Measurements from ENCODE around the gene DYNC2H1. TPM values are rescaled to one million over a fixed set of nuclear protein-coding genes. Genes with fewer than 3 reads are reported as not detected.

DYNC2H1 gene
- total RNA-seq, 1 donor from 2014 or later, result 18.6 TPM

DNA sequence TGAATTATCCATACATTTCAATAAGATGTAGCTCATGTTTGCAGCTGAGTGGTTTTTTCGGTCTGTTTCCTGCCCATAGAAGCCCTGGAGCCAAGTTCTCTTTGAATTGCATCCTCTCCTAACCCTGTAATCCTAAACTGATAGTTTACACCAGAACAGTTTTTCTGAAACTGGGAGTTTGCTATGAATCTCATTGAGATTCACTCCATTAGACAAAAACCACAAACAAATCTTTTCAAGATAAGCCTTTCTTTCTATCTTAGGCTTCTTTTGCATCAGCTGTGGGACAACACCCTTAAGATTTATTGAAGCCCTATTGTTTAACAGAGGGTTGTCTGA, 324.8 kb downstream of the DYNC2H1 start:
- no peaks in the 10 kb centered on the region for H3K36me3 Mint-ChIP-seq (ENCODE audit: insufficient read depth)
- no peaks in the 10 kb centered on the region for H3K9me3 Mint-ChIP-seq (ENCODE audit: low read depth)
- TF ChIP-seq, protein P1, sequence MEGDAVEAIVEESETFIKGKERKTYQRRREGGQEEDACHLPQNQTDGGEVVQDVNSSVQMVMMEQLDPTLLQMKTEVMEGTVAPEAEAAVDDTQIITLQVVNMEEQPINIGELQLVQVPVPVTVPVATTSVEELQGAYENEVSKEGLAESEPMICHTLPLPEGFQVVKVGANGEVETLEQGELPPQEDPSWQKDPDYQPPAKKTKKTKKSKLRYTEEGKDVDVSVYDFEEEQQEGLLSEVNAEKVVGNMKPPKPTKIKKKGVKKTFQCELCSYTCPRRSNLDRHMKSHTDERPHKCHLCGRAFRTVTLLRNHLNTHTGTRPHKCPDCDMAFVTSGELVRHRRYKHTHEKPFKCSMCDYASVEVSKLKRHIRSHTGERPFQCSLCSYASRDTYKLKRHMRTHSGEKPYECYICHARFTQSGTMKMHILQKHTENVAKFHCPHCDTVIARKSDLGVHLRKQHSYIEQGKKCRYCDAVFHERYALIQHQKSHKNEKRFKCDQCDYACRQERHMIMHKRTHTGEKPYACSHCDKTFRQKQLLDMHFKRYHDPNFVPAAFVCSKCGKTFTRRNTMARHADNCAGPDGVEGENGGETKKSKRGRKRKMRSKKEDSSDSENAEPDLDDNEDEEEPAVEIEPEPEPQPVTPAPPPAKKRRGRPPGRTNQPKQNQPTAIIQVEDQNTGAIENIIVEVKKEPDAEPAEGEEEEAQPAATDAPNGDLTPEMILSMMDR (IDR thresholded peaks at IDR 0.05; ENCODE audit: unreplicated experiment), result no peak
- H3K4me3 Mint-ChIP-seq (ENCODE audit: low read depth), result no peak overlapping the region
- no peak for DNase-seq (ENCODE audit: low spot score, unreplicated experiment)
- no peak overlapping the region for H3K27ac Mint-ChIP-seq
- H3K4me1 Mint-ChIP-seq (ENCODE audit: low read depth), result peaks cover 2% of the 10 kb centered on the region
- no peaks in the 10 kb centered on the region for H3K27me3 Mint-ChIP-seq

DNA sequence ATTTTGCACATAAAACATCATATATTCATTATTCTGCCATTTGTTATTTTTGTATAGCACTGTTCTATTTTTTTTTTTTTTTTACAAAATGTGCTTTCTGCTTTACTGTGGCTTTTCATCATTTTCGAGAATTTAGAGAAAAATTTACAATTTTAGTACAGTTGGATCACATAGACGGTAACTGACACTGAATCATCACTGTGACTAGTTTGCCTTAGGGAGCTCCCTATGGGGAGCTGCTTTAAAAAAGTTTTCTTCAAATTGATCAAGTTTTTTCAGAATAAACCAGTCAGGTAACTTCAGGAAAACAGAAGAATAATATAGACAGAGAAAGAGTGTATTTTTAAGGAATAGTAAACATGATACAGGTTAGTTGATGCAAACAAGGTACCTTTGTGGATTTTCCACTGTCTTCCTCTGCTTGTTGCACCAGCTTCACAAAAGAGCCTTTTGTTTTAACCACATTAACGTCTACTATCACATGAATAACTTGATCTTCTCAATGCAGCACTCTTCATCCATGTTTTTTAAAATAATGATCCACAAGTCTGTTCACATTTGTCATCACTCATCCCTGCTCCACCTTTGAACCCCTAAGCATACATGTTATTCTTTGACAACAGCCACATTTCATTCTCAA, 327.0 kb downstream of the DYNC2H1 start:
- no peak overlapping the region for H3K27ac Mint-ChIP-seq
- H3K27me3 Mint-ChIP-seq, result no peaks in the 10 kb centered on the region
- no peak overlapping the region for H3K4me3 Mint-ChIP-seq (ENCODE audit: low read depth)

DNA sequence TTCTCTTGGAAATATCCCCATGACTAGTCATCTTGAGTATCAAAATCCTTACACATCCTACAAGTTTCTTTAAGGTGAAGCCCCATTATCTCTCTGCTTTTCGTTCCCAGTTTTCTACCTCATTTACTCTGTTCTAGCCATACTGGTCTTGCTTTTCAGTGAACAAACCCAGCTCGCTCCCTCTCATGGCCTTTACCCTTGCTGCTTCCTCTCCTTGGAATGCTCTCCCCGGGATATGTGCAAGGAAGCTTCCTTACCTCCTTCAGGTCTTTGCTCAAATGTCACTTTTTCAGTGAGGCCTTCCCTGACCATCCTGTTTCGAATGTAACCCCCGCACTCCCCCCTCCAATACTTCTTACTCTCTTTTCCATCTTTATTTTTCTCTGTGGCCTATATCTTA, 331.8 kb downstream of the DYNC2H1 start:
- Mint-ChIP-seq H3K27me3 (no peaks in the 10 kb centered on the region), H3K4me1 (ENCODE audit: low read depth) (peaks cover 2% of the 10 kb centered on the region), H3K9me3 (ENCODE audit: low read depth) (no peaks in the 10 kb centered on the region), H3K4me3 (ENCODE audit: low read depth) (no peak overlapping the region), H3K36me3 (ENCODE audit: insufficient read depth) (no peaks in the 10 kb centered on the region), H3K27ac (no peak overlapping the region)
- TF ChIP-seq, protein P1 (IDR thresholded peaks at IDR 0.05; ENCODE audit: unreplicated experiment), result no peak
- no peak for DNase-seq (ENCODE audit: low spot score, unreplicated experiment)

More for the DNA sequence above, 327.0 kb downstream of the DYNC2H1 start:
- TF ChIP-seq, protein P1 (IDR thresholded peaks at IDR 0.05; ENCODE audit: unreplicated experiment), result no peak
- Mint-ChIP-seq H3K9me3 (ENCODE audit: low read depth) (no peaks in the 10 kb centered on the region), H3K4me1 (ENCODE audit: low read depth) (peaks cover 2% of the 10 kb centered on the region), H3K36me3 (ENCODE audit: insufficient read depth) (no peaks in the 10 kb centered on the region)
- DNase-seq (ENCODE audit: low spot score, unreplicated experiment), result no peak

DNA sequence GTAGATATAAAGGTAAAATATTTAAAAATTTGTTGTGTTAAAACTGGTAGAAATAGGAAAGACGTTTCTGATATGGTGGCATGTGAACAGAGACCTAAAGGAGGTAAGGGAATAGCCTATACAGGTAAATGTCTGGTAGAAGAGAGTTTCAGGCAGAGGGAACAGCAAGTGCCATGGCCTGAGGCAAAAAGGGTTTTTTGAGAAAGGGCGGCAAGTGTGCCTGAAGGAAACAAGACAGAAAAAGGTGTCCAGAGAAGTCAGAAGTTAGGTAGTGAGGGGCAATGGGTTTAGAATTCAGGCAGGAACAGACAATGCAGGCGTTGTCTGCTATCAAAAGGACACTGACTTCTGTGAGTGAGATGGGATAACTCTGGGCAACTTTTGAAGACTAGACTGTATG, 339.7 kb downstream of the DYNC2H1 start:
- H3K27me3 Mint-ChIP-seq, result no peaks in the 10 kb centered on the region
- DNase-seq (ENCODE audit: low spot score, unreplicated experiment), result no peak
- no peaks in the 10 kb centered on the region for H3K36me3 Mint-ChIP-seq (ENCODE audit: insufficient read depth)
- peaks cover 2% of the 10 kb centered on the region for H3K4me1 Mint-ChIP-seq (ENCODE audit: low read depth)
- no peaks in the 10 kb centered on the region for H3K9me3 Mint-ChIP-seq (ENCODE audit: low read depth)
- H3K4me3 Mint-ChIP-seq (ENCODE audit: low read depth), result no peak overlapping the region
- H3K27ac Mint-ChIP-seq, result peak overlapping the region; percentile 25
- TF ChIP-seq, protein P1 (IDR thresholded peaks at IDR 0.05; ENCODE audit: unreplicated experiment), result no peak

DNA sequence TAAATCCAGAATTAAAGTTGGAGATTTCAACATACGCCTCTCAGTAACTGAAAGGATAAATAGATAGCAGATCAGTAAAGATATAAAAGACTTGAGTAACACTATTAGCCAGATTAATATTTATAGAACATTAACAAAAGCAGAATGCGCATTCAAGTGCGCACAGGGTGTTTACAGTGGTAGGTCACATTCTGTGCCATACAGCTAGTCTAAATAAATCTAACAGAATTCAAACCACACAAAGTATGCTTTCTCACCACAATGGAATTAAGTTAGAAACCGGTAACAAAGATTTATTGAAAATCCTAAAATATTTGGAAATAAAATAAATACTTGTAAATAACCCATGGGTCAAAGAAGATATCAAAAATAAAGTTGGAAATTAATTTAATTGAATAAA, 341.0 kb downstream of the DYNC2H1 start:
- Mint-ChIP-seq H3K4me3 (ENCODE audit: low read depth) (no peak overlapping the region), H3K36me3 (ENCODE audit: insufficient read depth) (no peaks in the 10 kb centered on the region), H3K27ac (no peak overlapping the region), H3K9me3 (ENCODE audit: low read depth) (no peaks in the 10 kb centered on the region), H3K4me1 (ENCODE audit: low read depth) (peaks cover 2% of the 10 kb centered on the region), H3K27me3 (no peaks in the 10 kb centered on the region)
- no peak for DNase-seq (ENCODE audit: low spot score, unreplicated experiment)
- TF ChIP-seq, protein P1 (IDR thresholded peaks at IDR 0.05; ENCODE audit: unreplicated experiment), result no peak

All from progenitor cell of endocrine pancreas (in vitro differentiated cells).